ENCODE data around the gene PDCD7.
"Not testable (repeated sequence)": the region's sequence is repeated elsewhere in the genome, so short reads cannot be mapped to it uniquely, and the experiment has no call there.

- not testable (repeated sequence) for TF ChIP-seq CTCF, POLR2A (IDR thresholded peaks at IDR 0.05)
Observed at GRCh38 chr15:65093793-65094170, 39.8 kb downstream of the PDCD7 start.
